HG02763 (cell line): ENCODE measurements around the gene CCDC77.

Experiments used
- ATAC-seq: cut with Tn5 transposase; IDR thresholded peaks from one replicate; pipeline ENCODE4 v1.9.1; 2021; ENCODE audit warnings: mild to moderate bottlenecking, moderate library complexity; ENCODE audit not compliant: unreplicated experiment

Gene CCDC77

GRCh38 chr12:480831-481816 lies 79.7 kb downstream of the CCDC77 start:
- ATAC-seq = no peak

GRCh38 chr12:482061-482460 lies 80.6 kb downstream of the CCDC77 start:
- no peak for ATAC-seq

- no peak for ATAC-seq
These were observed 82.7 kb downstream of the CCDC77 start for GRCh38 chr12:484096-484495.

- no peak for ATAC-seq
These were observed 88.8 kb downstream of the CCDC77 start for GRCh38 chr12:490260-490659.
